Gastrocnemius medialis (tissue), 4 donors: Measurements from ENCODE around the gene LRRC3. TPM values are rescaled to one million over a fixed set of nuclear protein-coding genes. Genes with fewer than 3 reads are reported as not detected.

Experiments
- ATAC-seq, 2 donors: fragments of 150-250 bp; one replicate each; pipeline ENCODE4 v1.9.1; 2016
- DNase-seq, 2 donors: peaks; one replicate each; pipeline ENCODE4 v3.0.0-alpha.2; 2019
- H3K27ac ChIP-seq, 4 donors: fragments of 200-600 bp; sonication (generic); 1 replicate in 1 of 4; 2 replicates in 3 of 4; pipeline ENCODE4 v1.5.1; 2016 to 2018; ENCODE audit warnings: mild to moderate bottlenecking in 2 of 4, moderate library complexity in 1 of 4
- H3K27me3 ChIP-seq, 3 donors: fragments of 200-600 bp; sonication (generic) in 2 of 3; 1 replicate in 1 of 3; 2 replicates in 2 of 3; pipeline versions ENCODE4 v1.5.1 to v1.6.0; 2016 to 2019; ENCODE audit warnings: mild to moderate bottlenecking in 1 of 3, moderate library complexity in 1 of 3
- H3K36me3 ChIP-seq, 2 donors: fragments of 200-600 bp; sonication (generic) in 1 of 2; one replicate each; pipeline ENCODE4 v1.5.1; 2017 to 2018
- H3K4me1 ChIP-seq, 2 donors: fragments of 200-600 bp; sonication (generic) in 1 of 2; one replicate each; pipeline ENCODE4 v1.5.1; 2016 to 2017; ENCODE audit warnings: mild to moderate bottlenecking in 2 of 2
- H3K4me3 ChIP-seq, 4 donors: fragments of 200-600 bp; sonication (generic) in 3 of 4; 1 replicate in 1 of 4; 2 replicates in 3 of 4; pipeline ENCODE4 v1.5.1; 2016 to 2019; ENCODE audit warnings: mild to moderate bottlenecking in 2 of 4
- H3K9me3 ChIP-seq, 3 donors: fragments of 200-600 bp; sonication (generic) in 2 of 3; 1 replicate in 1 of 3; 2 replicates in 2 of 3; pipeline ENCODE4 v1.5.1; 2016 to 2019
- POLR2A ChIP-seq, 2 donors: fragments of 450-650 bp; IDR thresholded peaks; one replicate each; pipeline ENCODE4 v1.6.1; 2017; ENCODE audit warnings: antibody characterized with exemption in 2 of 2, mild to moderate bottlenecking in 2 of 2, moderate library complexity in 2 of 2
- in situ Hi-C, 4 donors: fragments of 200-750 bp; cut with MboI; loops; one replicate each; pipeline versions ENCODE4 v1.15.0 to v1.8.0; 2017; ENCODE audit warnings: low sequenced_read_pairs in 4 of 4
- intact Hi-C: fragments of 100-400 bp; cut with DNase I; formaldehyde crosslinking; loops from one replicate; pipeline ENCODE4 v1.15.1; 2023; ENCODE audit warnings: low total_unique reads
- total RNA-seq, 4 donors: library from RNA; depleted of rRNA; stranded (reverse); fragments of >200 nt; gene quantifications; one replicate each; pipeline versions ENCODE4 v1.1.0 to v1.2.3, GENCODE V29; 2016
- TF ChIP-seq, protein P1 (sequence below), 5 experiments: fragments of 450-650 bp in 3 of 5; fragments of 200-600 bp in 2 of 5; sonication (generic) in 2 of 5; IDR thresholded peaks in 4 of 5; conservative IDR thresholded peaks in 1 of 5; 1 replicate in 4 of 5; 2 replicates in 1 of 5; pipeline ENCODE4 v1.5.1; 2016 to 2019; ENCODE audit warnings: antibody characterized with exemption in 5 of 5, mild to moderate bottlenecking in 3 of 5, moderate library complexity in 3 of 5

The LRRC3 gene
- total RNA-seq, 4 donors from 2014 or later = 0.36 to 0.70 (median 0.55) TPM

DNA sequence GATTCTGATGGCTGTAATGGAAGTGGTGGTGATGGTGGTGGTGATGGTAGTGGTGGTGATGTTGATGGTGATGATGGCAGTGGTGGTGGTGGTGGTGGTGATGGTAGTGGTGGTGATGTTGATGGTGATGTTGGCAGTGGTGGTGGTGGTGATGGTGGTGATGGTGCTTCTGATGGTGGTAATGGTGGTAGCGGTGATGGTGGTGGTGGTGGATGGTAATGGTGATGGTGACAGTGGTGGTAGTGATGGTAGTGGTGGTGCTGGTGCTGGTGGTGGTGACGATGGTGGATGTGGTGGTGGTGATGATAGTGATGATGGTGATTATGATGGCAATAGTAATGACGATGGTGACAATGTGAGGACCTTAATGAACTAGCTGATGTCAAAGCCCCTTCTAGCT lies 35.6 kb upstream of the LRRC3 start:
- DNase-seq (no peak), ATAC-seq (no peak)
- Histone ChIP-seq H3K9me3 (no peaks in the 10 kb centered on the region), H3K4me3 (no peak overlapping the region), H3K27ac (no peak overlapping the region), H3K4me1 (no peaks in the 10 kb centered on the region), H3K36me3 (no peaks in the 10 kb centered on the region), H3K27me3 (peaks cover 3 to 19% (median 11%) of the 10 kb centered on the region in 3 donors)
- no peak for TF ChIP-seq POLR2A (IDR thresholded peaks at IDR 0.05)
- TF ChIP-seq, protein P1, sequence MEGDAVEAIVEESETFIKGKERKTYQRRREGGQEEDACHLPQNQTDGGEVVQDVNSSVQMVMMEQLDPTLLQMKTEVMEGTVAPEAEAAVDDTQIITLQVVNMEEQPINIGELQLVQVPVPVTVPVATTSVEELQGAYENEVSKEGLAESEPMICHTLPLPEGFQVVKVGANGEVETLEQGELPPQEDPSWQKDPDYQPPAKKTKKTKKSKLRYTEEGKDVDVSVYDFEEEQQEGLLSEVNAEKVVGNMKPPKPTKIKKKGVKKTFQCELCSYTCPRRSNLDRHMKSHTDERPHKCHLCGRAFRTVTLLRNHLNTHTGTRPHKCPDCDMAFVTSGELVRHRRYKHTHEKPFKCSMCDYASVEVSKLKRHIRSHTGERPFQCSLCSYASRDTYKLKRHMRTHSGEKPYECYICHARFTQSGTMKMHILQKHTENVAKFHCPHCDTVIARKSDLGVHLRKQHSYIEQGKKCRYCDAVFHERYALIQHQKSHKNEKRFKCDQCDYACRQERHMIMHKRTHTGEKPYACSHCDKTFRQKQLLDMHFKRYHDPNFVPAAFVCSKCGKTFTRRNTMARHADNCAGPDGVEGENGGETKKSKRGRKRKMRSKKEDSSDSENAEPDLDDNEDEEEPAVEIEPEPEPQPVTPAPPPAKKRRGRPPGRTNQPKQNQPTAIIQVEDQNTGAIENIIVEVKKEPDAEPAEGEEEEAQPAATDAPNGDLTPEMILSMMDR (IDR thresholded peaks at IDR 0.05 in 4 of 5, conservative IDR thresholded peaks at IDR 0.05 in 1 of 5) = no peak
- intact Hi-C loops = no loop called here
- in situ Hi-C loops = no loop called here

DNA sequence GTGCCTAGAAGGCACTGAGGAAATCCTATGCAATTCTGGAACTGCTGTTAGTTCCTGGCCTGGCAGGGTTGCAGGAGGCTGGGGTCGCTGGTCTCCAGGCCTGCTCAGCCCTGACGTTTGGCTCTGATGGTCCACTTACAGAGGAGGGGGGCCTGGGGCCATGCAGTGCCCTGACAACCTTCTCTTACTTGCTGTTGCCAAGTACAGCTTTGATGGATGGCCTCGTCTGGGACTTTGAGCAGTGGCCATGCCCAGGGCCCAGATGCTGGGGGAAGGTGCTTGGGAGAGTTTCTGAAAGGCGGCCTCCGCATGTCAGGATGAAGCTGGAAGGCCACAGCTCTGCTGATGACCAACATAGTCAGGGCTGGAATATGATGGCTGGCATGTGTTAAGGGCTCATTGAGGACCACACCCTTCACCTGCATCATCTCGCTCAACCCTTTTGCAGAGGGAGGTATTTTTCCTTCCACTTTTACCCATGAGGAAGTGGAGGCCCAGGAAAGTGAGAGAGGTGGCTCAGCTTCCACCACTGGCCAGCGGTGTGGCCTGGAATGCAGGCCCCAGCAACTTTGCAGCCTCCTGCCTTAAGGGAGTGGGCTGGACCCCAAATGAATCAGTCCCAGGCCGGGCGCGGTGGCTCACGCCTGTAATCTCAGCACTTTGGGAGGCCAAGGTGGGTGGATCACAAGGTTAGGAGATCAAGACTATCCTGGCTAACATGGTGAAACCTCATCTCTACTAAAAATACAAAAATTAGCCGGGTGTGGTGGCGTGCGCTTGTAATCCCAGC lies 34.7 kb upstream of the LRRC3 start:
- Histone ChIP-seq H3K4me3 (no peak overlapping the region), H3K9me3 (no peaks in the 10 kb centered on the region), H3K4me1 (no peaks in the 10 kb centered on the region), H3K27ac (no peak overlapping the region), H3K36me3 (no peaks in the 10 kb centered on the region), H3K27me3 (peaks cover 0 to 9% (median 4%) of the 10 kb centered on the region in 3 donors)
- TF ChIP-seq POLR2A (IDR thresholded peaks at IDR 0.05) = no peak
- TF ChIP-seq, protein P1 (IDR thresholded peaks at IDR 0.05 in 4 of 5, conservative IDR thresholded peaks at IDR 0.05 in 1 of 5) = no peak
- in situ Hi-C loops (no loop called here), intact Hi-C loops (no loop called here)
- peak; percentile 0 to 5 for DNase-seq
- no peak for ATAC-seq

DNA sequence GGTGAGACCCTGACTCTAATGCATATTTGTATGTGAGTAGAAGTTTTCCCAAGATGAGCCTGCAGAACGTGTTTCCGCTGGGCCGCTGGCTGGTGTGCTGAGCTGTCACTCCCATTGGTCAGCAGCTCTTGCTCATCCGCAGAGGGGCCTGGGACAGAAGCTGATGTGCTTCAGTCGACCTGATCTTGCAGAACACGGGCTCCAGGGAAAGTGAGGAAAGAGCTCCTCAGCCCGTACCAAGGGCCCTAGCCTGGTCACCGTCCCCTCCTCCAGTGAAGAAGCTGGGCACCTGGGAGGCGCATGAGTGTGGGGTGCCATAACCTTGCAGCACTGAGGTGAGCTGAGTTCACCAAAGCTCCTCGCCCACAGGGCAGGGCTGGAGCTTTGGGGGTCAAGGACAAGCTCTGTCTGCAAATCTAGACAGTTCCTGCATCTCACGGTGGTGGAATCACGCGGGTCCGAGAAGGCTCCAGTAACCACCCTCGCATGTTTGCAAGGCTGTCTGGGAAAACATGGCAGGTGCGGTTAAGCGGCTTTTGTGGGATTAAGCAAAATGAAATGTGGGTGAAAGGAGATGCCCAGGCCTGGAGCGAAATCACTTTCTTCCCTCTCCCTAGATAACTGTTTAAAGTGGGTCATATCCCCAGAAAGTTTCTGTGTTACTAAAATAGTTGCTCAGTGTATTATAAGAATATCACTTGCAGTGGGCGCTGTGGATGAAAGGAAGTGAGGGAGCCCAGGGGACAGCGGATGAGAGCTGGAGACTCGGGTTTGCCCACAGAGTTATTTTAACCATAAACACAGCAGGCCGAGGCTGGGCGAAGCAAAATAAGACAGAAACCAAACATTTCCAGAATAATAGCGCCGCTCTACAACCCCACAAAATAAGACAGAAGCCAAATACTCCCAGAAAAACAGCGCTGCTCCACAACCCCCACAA lies 33.1 kb upstream of the LRRC3 start:
- Histone ChIP-seq H3K27ac (no peak overlapping the region), H3K36me3 (no peaks in the 10 kb centered on the region), H3K4me3 (no peak overlapping the region), H3K4me1 (no peaks in the 10 kb centered on the region), H3K27me3 (peaks cover 0 to 5% (median 2%) of the 10 kb centered on the region in 3 donors), H3K9me3 (no peaks in the 10 kb centered on the region)
- DNase-seq (no peak), ATAC-seq (no peak)
- in situ Hi-C loops (no loop called here), intact Hi-C loops (no loop called here)
- TF ChIP-seq, protein P1 (IDR thresholded peaks at IDR 0.05 in 4 of 5, conservative IDR thresholded peaks at IDR 0.05 in 1 of 5) = no peak
- TF ChIP-seq POLR2A (IDR thresholded peaks at IDR 0.05) = no peak

DNA sequence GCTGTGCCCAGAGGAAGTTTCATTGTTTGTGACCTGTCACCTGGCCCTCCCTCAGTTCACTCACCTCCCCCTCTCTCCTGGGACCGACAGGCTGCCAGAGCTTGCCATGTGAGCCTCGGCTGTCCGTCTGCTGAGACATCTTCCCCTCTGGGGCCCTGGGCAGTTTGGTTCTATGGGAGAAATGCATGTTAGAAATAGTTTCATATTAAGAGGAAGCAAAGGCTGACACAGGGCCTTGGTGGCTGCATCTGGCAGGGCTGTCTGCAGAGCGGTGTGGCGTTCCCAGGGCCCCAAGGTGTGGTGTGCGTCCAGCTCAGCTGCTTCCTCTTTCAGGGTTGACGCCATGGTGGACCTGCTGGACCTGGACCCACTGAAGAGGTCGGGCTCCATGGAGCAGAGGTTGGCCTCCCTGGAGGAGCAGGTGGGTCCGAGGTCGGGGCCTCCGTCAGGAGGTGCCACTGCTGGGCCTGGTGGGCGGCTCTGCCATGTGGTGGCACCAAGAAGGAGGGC lies 31.9 kb upstream of the LRRC3 start:
- Histone ChIP-seq H3K36me3 (no peaks in the 10 kb centered on the region), H3K27ac (no peak overlapping the region), H3K4me3 (no peak overlapping the region), H3K4me1 (no peaks in the 10 kb centered on the region), H3K27me3 (peaks cover 0 to 5% (median 2%) of the 10 kb centered on the region in 3 donors), H3K9me3 (no peaks in the 10 kb centered on the region)
- intact Hi-C loops (no loop called here), in situ Hi-C loops (no loop called here)
- peak in 1 of 2 donors; percentile 3 for DNase-seq
- TF ChIP-seq, protein P1 (IDR thresholded peaks at IDR 0.05 in 4 of 5, conservative IDR thresholded peaks at IDR 0.05 in 1 of 5) = no peak
- TF ChIP-seq POLR2A (IDR thresholded peaks at IDR 0.05) = no peak
- no peak for ATAC-seq
